HepG2 (cell line): ENCODE measurements around the gene AGRP. TPM values are rescaled to one million over a fixed set of nuclear protein-coding genes. Genes with fewer than 3 reads are reported as not detected.

Experiments used
- ATAC-seq: fragments of 200-7000 bp; cut with Tn5 transposase; 3 replicates; pipeline ENCODE4 v1.9.1; 2020; ENCODE audit warnings: mild to moderate bottlenecking, moderate library complexity
- BruUV-seq: library from RNA; stranded (reverse); fragments of 400-500 nt; replicated peaks from 2 replicates; lab custom pipeline; 2021; lab: Mats Ljungman, UMichigan
- CTCF ChIA-PET: fragments of 300-600 bp; formaldehyde crosslinking; extraction: SDS; loops from one replicate; lab custom pipeline; 2021; ENCODE audit warnings: low total read pairs, inconsistent platforms, low intra/inter-chr PET ratio; lab: Yijun Ruan, JAX
- POLR2A ChIA-PET: fragments of 350-600 bp; sonication (Branson Sonifier 250); formaldehyde crosslinking; loops from one replicate; lab custom pipeline; 2020; ENCODE audit warnings: antibody characterized with exemption, inconsistent platforms; lab: Yijun Ruan, JAX
- DNase-seq: peaks from one replicate; pipeline ENCODE4 v3.0.0-alpha.2; 2015; ENCODE audit warnings: low spot score
- FAIRE-seq: peaks from 3 replicates; lab custom pipeline; 2011; peaks lifted over from hg19 to GRCh38; lab: Jason Lieb, UNC
- H2AFZ ChIP-seq: one replicate; pipeline ENCODE4 v1.6.1; 2011; ENCODE audit warnings: low read length, inconsistent platforms
- H3K27ac ChIP-seq: fragments of 300-600 bp; 3 replicates; pipeline ENCODE4 v1.8.0; 2011; ENCODE audit warnings: mixed run types, mild to moderate bottlenecking, mixed read lengths, low read length, inconsistent platforms; ENCODE audit not compliant: insufficient read depth; ENCODE audit errors: extremely low read length
- H3K27me3 ChIP-seq, 2 experiments: fragments of 200-600 bp in 1 of 2; 2 replicates in 1 of 2; 3 replicates in 1 of 2; pipeline versions ENCODE4 v1.6.0 to v1.8.0; 2011; ENCODE audit warnings: low read length in 2 of 2, mild to moderate bottlenecking in 2 of 2, moderate library complexity in 2 of 2, inconsistent platforms in 1 of 2; ENCODE audit not compliant: insufficient read depth in 2 of 2, control insufficient read depth in 1 of 2
- H3K36me3 ChIP-seq, 2 experiments: fragments of 200-600 bp in 1 of 2; replicated peaks in 1 of 2; 2 replicates in 1 of 2; 3 replicates in 1 of 2; pipeline versions ENCODE4 v1.5.1 to v1.8.0; 2011; ENCODE audit warnings: low read length in 2 of 2, inconsistent platforms in 1 of 2; ENCODE audit not compliant: insufficient read depth in 2 of 2, control insufficient read depth in 1 of 2
- H3K4me1 ChIP-seq: 2 replicates; pipeline ENCODE4 v1.5.1; 2012; ENCODE audit warnings: low read length, inconsistent platforms; ENCODE audit not compliant: insufficient read depth
- H3K4me2 ChIP-seq: 2 replicates; pipeline ENCODE4 v1.6.0; 2011; ENCODE audit warnings: low read depth, low read length, inconsistent platforms
- H3K4me3 ChIP-seq, 3 experiments: fragments of 200-600 bp in 1 of 3; sonication (generic), shearing (Covaris generic) in 1 of 3; replicated peaks in 1 of 3; 2 replicates each; pipeline ENCODE4 v1.5.1; 2011 to 2016; ENCODE audit warnings: low read length in 3 of 3, inconsistent platforms in 2 of 3, low read depth in 2 of 3, mild to moderate bottlenecking in 2 of 3, control low read depth in 1 of 3, mixed read lengths in 1 of 3; ENCODE audit not compliant: insufficient read depth in 1 of 3
- H3K79me2 ChIP-seq: one replicate; pipeline ENCODE4 v1.6.1; 2011; ENCODE audit warnings: low read length, inconsistent platforms; ENCODE audit not compliant: insufficient read depth
- H3K9ac ChIP-seq: 2 replicates; pipeline ENCODE4 v1.6.0; 2011; ENCODE audit warnings: mild to moderate bottlenecking, low read depth, low read length, inconsistent platforms; ENCODE audit not compliant: insufficient read depth
- H3K9me3 ChIP-seq: 2 replicates; pipeline ENCODE4 v1.5.1; 2012; ENCODE audit warnings: mild to moderate bottlenecking, low read length
- H4K20me1 ChIP-seq: 2 replicates; pipeline ENCODE4 v1.6.0; 2011; ENCODE audit warnings: inconsistent platforms, mild to moderate bottlenecking, low read length, moderate library complexity; ENCODE audit not compliant: insufficient read depth
- AKAP8 ChIP-seq: sonication (generic); formaldehyde crosslinking; IDR thresholded peaks from 2 replicates; pipeline ENCODE4 v1.5.1; 2020; ENCODE audit warnings: mild to moderate bottlenecking, missing genetic modification reagents
- ARID3A ChIP-seq: IDR thresholded peaks from 2 replicates; pipeline ENCODE4 v1.6.1; 2012; ENCODE audit warnings: low read depth, low read length, improper control_type of control experiment
- CAMTA2 ChIP-seq: sonication (generic); formaldehyde crosslinking; IDR thresholded peaks from 2 replicates; pipeline ENCODE4 v1.4.0; 2020; ENCODE audit warnings: mild to moderate bottlenecking, missing genetic modification reagents, borderline replicate concordance
- ZBTB7A ChIP-seq: sonication (generic); formaldehyde crosslinking; IDR thresholded peaks from 2 replicates; pipeline ENCODE4 v1.8.0; 2022; ENCODE audit warnings: mild to moderate bottlenecking, missing genetic modification reagents
- ZFP36L1 ChIP-seq: sonication (generic); formaldehyde crosslinking; IDR thresholded peaks from 2 replicates; pipeline ENCODE4 v1.8.0; 2022; ENCODE audit warnings: mild to moderate bottlenecking, missing genetic modification reagents, moderate library complexity
- ZNF552 ChIP-seq: sonication (generic); formaldehyde crosslinking; IDR thresholded peaks from 2 replicates; pipeline ENCODE4 v1.9.0; 2022; ENCODE audit warnings: missing genetic modification reagents, mild to moderate bottlenecking, borderline replicate concordance
- ZNF761 ChIP-seq: sonication (generic); formaldehyde crosslinking; conservative IDR thresholded peaks from 2 replicates; pipeline ENCODE4 v1.4.0; 2020; ENCODE audit warnings: mild to moderate bottlenecking, missing genetic modification reagents
- WGBS: methylation state at CpG from one replicate; pipeline ENCODE4 v1.1.6; 2017; ENCODE audit warnings: low lambda C conversion rate; 5-methylcytosine and 5-hydroxymethylcytosine counted together
- in situ Hi-C: cut with HindIII; loops from 2 replicates; pipeline ENCODE4 v1.10.0; 2017; ENCODE audit warnings: low pct_unique_long_range_greater_than_20kb; ENCODE audit not compliant: extremely low pct_ligation_motif_present
- intact Hi-C: fragments of 100-400 bp; cut with micrococcal nuclease; formaldehyde crosslinking; loops from one replicate; pipeline ENCODE4 v1.10.0; 2022; ENCODE audit not compliant: unreplicated experiment
- polyA plus RNA-seq, 8 experiments: library from polyadenylated mRNA; depleted of rRNA in 3 of 8; stranded (reverse) in 7 of 8; unstranded in 1 of 8; fragments of >200 nt; fragmentation: Illumina TruSeq in 4 of 8; extraction: Trizol in 4 of 8; gene quantifications; 2 replicates each; pipeline versions ENCODE4 v1.2.1 to v1.2.3, GENCODE V29; 2011 to 2016; ENCODE audit warnings: low read depth in 4 of 8, missing spikeins in 1 of 8, mixed read lengths in 1 of 8; ENCODE audit not compliant: insufficient read depth in 1 of 8
- total RNA-seq, 5 experiments: library from RNA; depleted of rRNA; stranded (reverse); fragments of >200 nt; fragmentation: Illumina TruSeq; extraction: Trizol; gene quantifications; 2 replicates each; pipeline ENCODE4 v1.2.3, GENCODE V29; 2016; ENCODE audit warnings: low read depth in 1 of 5
- TF ChIP-seq, protein P1 (sequence below): sonication (generic); formaldehyde crosslinking; IDR thresholded peaks from 2 replicates; pipeline ENCODE4 v1.4.0; 2020; ENCODE audit warnings: missing genetic modification reagents
- TF ChIP-seq, protein P2 (sequence below): sonication (generic); formaldehyde crosslinking; conservative IDR thresholded peaks from 2 replicates; pipeline ENCODE4 v1.4.0; 2020; ENCODE audit warnings: mild to moderate bottlenecking, missing genetic modification reagents, moderate library complexity

AGRP gene
- total and polyA plus RNA-seq, 2 of the 13 experiments (the other 11 are each of a cell fraction or from before 2014, with no cell fraction given): not detected

DNA sequence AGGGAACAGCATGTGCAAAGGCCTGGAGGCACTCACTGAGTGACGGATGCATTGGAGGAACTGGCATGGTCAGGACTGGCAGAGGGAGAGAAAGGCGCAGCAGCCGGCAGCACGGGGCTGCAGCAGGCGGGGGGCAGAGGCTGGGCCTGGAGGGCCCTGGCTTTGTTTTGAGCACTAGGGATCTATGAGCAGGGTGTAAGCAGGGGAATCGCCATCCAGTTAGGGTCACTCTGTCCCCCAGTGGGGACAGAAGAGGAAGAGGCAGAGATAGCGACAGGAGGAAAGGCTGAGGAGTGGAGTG lies 38.3 kb downstream of the AGRP start:
- FAIRE-seq (no peak), ATAC-seq (no peak), DNase-seq (no peak)
- 99% methylated on average over 7 of the region's 7 CpGs for WGBS
- no TSS peak for BruUV-seq
- H3K36me3 ChIP-seq: peaks cover 8 to 14% of the 10 kb centered on the region in 2 experiments; a peak in 3 of 5 replicates
- in situ Hi-C loops (no loop called here), intact Hi-C loops (no loop called here)
- no peaks in the 10 kb centered on the region for H4K20me1 ChIP-seq
- no peaks in the 10 kb centered on the region for H3K79me2 ChIP-seq
- H3K9me3 ChIP-seq: no peaks in the 10 kb centered on the region
- no peak overlapping the region for H3K4me3 ChIP-seq
- no peak overlapping the region; the same call in 1 of the 2 replicates for H3K9ac ChIP-seq
- no peak overlapping the region for H3K4me2 ChIP-seq
- H2AFZ ChIP-seq: no peak overlapping the region
- peaks cover 57% of the 10 kb centered on the region for H3K4me1 ChIP-seq
- ChIA-PET POLR2A (interaction anchor here (1.3 to 6.7 kb wide), 4 partner anchors 13 to 198 kb away, joined by 7 to 182 read pairs (median 27); partner anchors contain the start of genes ATP6V0D1, FHOD1 and HSD11B2), CTCF (interaction anchor here (3.1 kb wide), 1 partner anchor 21 kb away, joined by 9 read pairs; no protein-coding TSS in a partner anchor)
- H3K27me3 ChIP-seq: no peaks in the 10 kb centered on the region
- peak overlapping the region; percentile 88 for H3K27ac ChIP-seq
- TF ChIP-seq, protein P1, sequence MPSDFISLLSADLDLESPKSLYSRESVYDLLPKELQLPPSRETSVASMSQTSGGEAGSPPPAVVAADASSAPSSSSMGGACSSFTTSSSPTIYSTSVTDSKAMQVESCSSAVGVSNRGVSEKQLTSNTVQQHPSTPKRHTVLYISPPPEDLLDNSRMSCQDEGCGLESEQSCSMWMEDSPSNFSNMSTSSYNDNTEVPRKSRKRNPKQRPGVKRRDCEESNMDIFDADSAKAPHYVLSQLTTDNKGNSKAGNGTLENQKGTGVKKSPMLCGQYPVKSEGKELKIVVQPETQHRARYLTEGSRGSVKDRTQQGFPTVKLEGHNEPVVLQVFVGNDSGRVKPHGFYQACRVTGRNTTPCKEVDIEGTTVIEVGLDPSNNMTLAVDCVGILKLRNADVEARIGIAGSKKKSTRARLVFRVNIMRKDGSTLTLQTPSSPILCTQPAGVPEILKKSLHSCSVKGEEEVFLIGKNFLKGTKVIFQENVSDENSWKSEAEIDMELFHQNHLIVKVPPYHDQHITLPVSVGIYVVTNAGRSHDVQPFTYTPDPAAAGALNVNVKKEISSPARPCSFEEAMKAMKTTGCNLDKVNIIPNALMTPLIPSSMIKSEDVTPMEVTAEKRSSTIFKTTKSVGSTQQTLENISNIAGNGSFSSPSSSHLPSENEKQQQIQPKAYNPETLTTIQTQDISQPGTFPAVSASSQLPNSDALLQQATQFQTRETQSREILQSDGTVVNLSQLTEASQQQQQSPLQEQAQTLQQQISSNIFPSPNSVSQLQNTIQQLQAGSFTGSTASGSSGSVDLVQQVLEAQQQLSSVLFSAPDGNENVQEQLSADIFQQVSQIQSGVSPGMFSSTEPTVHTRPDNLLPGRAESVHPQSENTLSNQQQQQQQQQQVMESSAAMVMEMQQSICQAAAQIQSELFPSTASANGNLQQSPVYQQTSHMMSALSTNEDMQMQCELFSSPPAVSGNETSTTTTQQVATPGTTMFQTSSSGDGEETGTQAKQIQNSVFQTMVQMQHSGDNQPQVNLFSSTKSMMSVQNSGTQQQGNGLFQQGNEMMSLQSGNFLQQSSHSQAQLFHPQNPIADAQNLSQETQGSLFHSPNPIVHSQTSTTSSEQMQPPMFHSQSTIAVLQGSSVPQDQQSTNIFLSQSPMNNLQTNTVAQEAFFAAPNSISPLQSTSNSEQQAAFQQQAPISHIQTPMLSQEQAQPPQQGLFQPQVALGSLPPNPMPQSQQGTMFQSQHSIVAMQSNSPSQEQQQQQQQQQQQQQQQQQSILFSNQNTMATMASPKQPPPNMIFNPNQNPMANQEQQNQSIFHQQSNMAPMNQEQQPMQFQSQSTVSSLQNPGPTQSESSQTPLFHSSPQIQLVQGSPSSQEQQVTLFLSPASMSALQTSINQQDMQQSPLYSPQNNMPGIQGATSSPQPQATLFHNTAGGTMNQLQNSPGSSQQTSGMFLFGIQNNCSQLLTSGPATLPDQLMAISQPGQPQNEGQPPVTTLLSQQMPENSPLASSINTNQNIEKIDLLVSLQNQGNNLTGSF (CRISPR knock-in tag): no peak
- TF ChIP-seq ZBTB7A (no peak), ZNF761 (0 out of 2 replicates have a peak, but pooled peaks have one; percentile 4), ZFP36L1 (no peak), ARID3A (no peak), AKAP8 (no peak), ZNF552 (CRISPR knock-in tag) (no peak), CAMTA2 (CRISPR knock-in tag) (no peak)
- TF ChIP-seq, protein P2, sequence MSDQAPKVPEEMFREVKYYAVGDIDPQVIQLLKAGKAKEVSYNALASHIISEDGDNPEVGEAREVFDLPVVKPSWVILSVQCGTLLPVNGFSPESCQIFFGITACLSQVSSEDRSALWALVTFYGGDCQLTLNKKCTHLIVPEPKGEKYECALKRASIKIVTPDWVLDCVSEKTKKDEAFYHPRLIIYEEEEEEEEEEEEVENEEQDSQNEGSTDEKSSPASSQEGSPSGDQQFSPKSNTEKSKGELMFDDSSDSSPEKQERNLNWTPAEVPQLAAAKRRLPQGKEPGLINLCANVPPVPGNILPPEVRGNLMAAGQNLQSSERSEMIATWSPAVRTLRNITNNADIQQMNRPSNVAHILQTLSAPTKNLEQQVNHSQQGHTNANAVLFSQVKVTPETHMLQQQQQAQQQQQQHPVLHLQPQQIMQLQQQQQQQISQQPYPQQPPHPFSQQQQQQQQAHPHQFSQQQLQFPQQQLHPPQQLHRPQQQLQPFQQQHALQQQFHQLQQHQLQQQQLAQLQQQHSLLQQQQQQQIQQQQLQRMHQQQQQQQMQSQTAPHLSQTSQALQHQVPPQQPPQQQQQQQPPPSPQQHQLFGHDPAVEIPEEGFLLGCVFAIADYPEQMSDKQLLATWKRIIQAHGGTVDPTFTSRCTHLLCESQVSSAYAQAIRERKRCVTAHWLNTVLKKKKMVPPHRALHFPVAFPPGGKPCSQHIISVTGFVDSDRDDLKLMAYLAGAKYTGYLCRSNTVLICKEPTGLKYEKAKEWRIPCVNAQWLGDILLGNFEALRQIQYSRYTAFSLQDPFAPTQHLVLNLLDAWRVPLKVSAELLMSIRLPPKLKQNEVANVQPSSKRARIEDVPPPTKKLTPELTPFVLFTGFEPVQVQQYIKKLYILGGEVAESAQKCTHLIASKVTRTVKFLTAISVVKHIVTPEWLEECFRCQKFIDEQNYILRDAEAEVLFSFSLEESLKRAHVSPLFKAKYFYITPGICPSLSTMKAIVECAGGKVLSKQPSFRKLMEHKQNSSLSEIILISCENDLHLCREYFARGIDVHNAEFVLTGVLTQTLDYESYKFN (CRISPR knock-in tag): no peak
